K562 (cell line): ENCODE measurements around the gene CPLX3. TPM values are rescaled to one million over a fixed set of nuclear protein-coding genes. Genes with fewer than 3 reads are reported as not detected.

ENCODE experiments used
- ATAC-seq: fragments of 200-7000 bp; cut with Tn5 transposase; 3 replicates; pipeline ENCODE4 v1.9.1; 2020; ENCODE audit warnings: moderate library complexity
- BruUV-seq: library from RNA; stranded (reverse); fragments of 400-500 nt; replicated peaks from 2 replicates; lab custom pipeline; 2021; lab: Mats Ljungman, UMichigan
- CTCF ChIA-PET: fragments of 300-600 bp; formaldehyde crosslinking; extraction: SDS; loops from one replicate; lab custom pipeline; 2021; ENCODE audit warnings: low intra/inter-chr PET ratio; lab: Yijun Ruan, JAX
- POLR2A ChIA-PET: fragments of 300-600, 350-650 bp; sonication (Branson Sonifier 250); formaldehyde crosslinking; extraction: SDS; loops from one replicate; lab custom pipeline; 2021; ENCODE audit warnings: antibody characterized with exemption, inconsistent platforms; lab: Yijun Ruan, JAX
- DNase-seq, 4 experiments: peaks; one replicate each; pipeline versions ENCODE4 v3.0.0 to v3.0.0-alpha.2; 2011 to 2018; ENCODE audit warnings: low spot score in 3 of 4, mixed read lengths in 3 of 4; ENCODE audit errors: extremely low read depth in 1 of 4
- FAIRE-seq: peaks from 2 replicates; lab custom pipeline; 2011; peaks lifted over from hg19 to GRCh38; lab: Jason Lieb, UNC
- H2AFZ ChIP-seq: 2 replicates; pipeline ENCODE4 v1.6.0; 2011; ENCODE audit warnings: low read depth, low read length, control low read depth, inconsistent platforms
- H3K27ac ChIP-seq: fragments of 200-600 bp; 3 replicates; pipeline ENCODE4 v1.8.0; 2011; ENCODE audit warnings: low read depth, mild to moderate bottlenecking, control low read depth, inconsistent platforms, low read length, moderate library complexity, mixed read lengths; ENCODE audit errors: extremely low read depth
- H3K27me3 ChIP-seq, 2 experiments: fragments of 300-600 bp in 1 of 2; 2 replicates in 1 of 2; 3 replicates in 1 of 2; pipeline versions ENCODE4 v1.6.0 to v1.8.0; 2011; ENCODE audit warnings: inconsistent platforms in 2 of 2, low read length in 2 of 2, mild to moderate bottlenecking in 1 of 2, mixed read lengths in 1 of 2, moderate library complexity in 1 of 2; ENCODE audit not compliant: control insufficient read depth in 2 of 2, insufficient read depth in 2 of 2
- H3K36me3 ChIP-seq: fragments of 300-600 bp; 3 replicates; pipeline ENCODE4 v1.8.0; 2011; ENCODE audit warnings: mild to moderate bottlenecking, low read length, inconsistent platforms; ENCODE audit not compliant: control insufficient read depth, insufficient read depth
- H3K4me1 ChIP-seq, 2 experiments: fragments of 200-600 bp in 1 of 2; replicated peaks in 1 of 2; 2 replicates in 1 of 2; 3 replicates in 1 of 2; pipeline versions ENCODE4 v1.5.1 to v1.8.0; 2011; ENCODE audit warnings: inconsistent platforms in 2 of 2, low read length in 2 of 2, mild to moderate bottlenecking in 1 of 2, mixed read lengths in 1 of 2, moderate library complexity in 1 of 2; ENCODE audit not compliant: control insufficient read depth in 2 of 2, insufficient read depth in 2 of 2
- H3K4me2 ChIP-seq: 2 replicates; pipeline ENCODE4 v1.6.1; 2011; ENCODE audit warnings: low read length, control low read depth, inconsistent platforms, mixed read lengths; ENCODE audit not compliant: insufficient read depth
- H3K4me3 ChIP-seq: fragments of 200-600 bp; sonication (generic), shearing (Covaris generic); 2 replicates; pipeline ENCODE4 v1.5.1; 2016; ENCODE audit warnings: control low read depth, inconsistent platforms
- H3K79me2 ChIP-seq: fragments of 200-600 bp; 3 replicates; pipeline ENCODE4 v1.8.0; 2011; ENCODE audit warnings: low read length, inconsistent platforms; ENCODE audit not compliant: control insufficient read depth, insufficient read depth
- H3K9ac ChIP-seq, 2 experiments: 2 replicates each; pipeline versions ENCODE4 v1.6.0 to v1.6.1; 2011; ENCODE audit warnings: low read depth in 2 of 2, low read length in 2 of 2, control low read depth in 1 of 2, inconsistent platforms in 1 of 2, mild to moderate bottlenecking in 1 of 2, mixed read lengths in 1 of 2; ENCODE audit not compliant: insufficient read depth in 1 of 2
- H3K9me1 ChIP-seq: one replicate; pipeline ENCODE4 v1.6.0; 2011; ENCODE audit warnings: inconsistent platforms, mild to moderate bottlenecking, low read length, moderate library complexity; ENCODE audit not compliant: control insufficient read depth, insufficient read depth
- H3K9me3 ChIP-seq: replicated peaks from 2 replicates; pipeline ENCODE4 v1.5.1; 2011; ENCODE audit warnings: low read depth, low read length, inconsistent platforms; ENCODE audit not compliant: control insufficient read depth, insufficient read depth
- H4K20me1 ChIP-seq: replicated peaks from 2 replicates; pipeline ENCODE4 v1.6.1; 2011; ENCODE audit warnings: low read length, inconsistent platforms, mixed read lengths; ENCODE audit not compliant: control insufficient read depth, insufficient read depth
- EGR1 ChIP-seq: fragments of 450-650 bp; conservative IDR thresholded peaks from 2 replicates; pipeline ENCODE4 v1.6.1; 2017; ENCODE audit warnings: mild to moderate bottlenecking
- HLTF ChIP-seq: fragments of 450-650 bp; IDR thresholded peaks from 2 replicates; pipeline ENCODE4 v1.6.1; 2016
- KAT2B ChIP-seq: IDR thresholded peaks from one replicate; pipeline ENCODE4 v1.6.1; 2012; ENCODE audit warnings: low read depth, mild to moderate bottlenecking, control low read depth, inconsistent platforms, low read length, moderate library complexity
- MYNN ChIP-seq, 2 experiments: sonication (generic); formaldehyde crosslinking in 1 of 2; IDR thresholded peaks; 2 replicates each; pipeline versions ENCODE4 v1.5.0 to v1.6.1; 2016 to 2020; ENCODE audit warnings: antibody characterized with exemption in 1 of 2, missing genetic modification reagents in 1 of 2
- U2AF1 ChIP-seq: fragments of 200-400 bp; formaldehyde crosslinking; optimal IDR thresholded peaks from 2 replicates; pipeline ENCODE3; 2017; ENCODE audit warnings: mild to moderate bottlenecking, low read depth, low read length, moderate library complexity
- XRCC5 ChIP-seq: fragments of 200-400 bp; formaldehyde crosslinking; IDR thresholded peaks from 2 replicates; pipeline ENCODE4 v1.6.1; 2017; ENCODE audit warnings: low read depth, mild to moderate bottlenecking, low read length
- ZFP36 ChIP-seq: fragments of 150-350 bp; IDR thresholded peaks from 2 replicates; pipeline ENCODE4 v1.6.1; 2018; ENCODE audit warnings: low read length, low read depth; ENCODE audit not compliant: partially characterized antibody
- WGBS: fragments of 100-300 bp; shearing (Covaris generic); methylation state at CpG from one replicate; pipeline ENCODE4 v1.1.6; 2016; ENCODE audit warnings: low coverage, mixed read lengths; ENCODE audit not compliant: insufficient coverage; ENCODE audit errors: missing lambda C conversion rate; 5-methylcytosine and 5-hydroxymethylcytosine counted together
- in situ Hi-C: fragments of 300-500 bp; cut with MboI; formaldehyde crosslinking; loops from 4 replicates; pipeline ENCODE4 v1.15.0; 2018; ENCODE audit warnings: inconsistent platforms, mixed read lengths
- intact Hi-C: fragments of 100-400 bp; cut with micrococcal nuclease; formaldehyde crosslinking; loops from 2 replicates; pipeline ENCODE4 v1.14.2; 2022
- polyA plus RNA-seq, 8 experiments: library from polyadenylated mRNA; depleted of rRNA in 4 of 8; stranded (reverse) in 5 of 8; unstranded in 3 of 8; fragments of >200 nt; fragmentation: Nextera tagmentation in 2 of 8; fragmentation: Illumina TruSeq in 1 of 8; extraction: Ambion mirVana in 2 of 8; extraction: Trizol in 1 of 8; gene quantifications; 2 replicates each; pipeline versions ENCODE4 v1.2.1 to v1.2.3, GENCODE V29; 2011 to 2014; ENCODE audit warnings: inconsistent platforms in 1 of 8, missing spikeins in 1 of 8
- total RNA-seq, 7 experiments: library from RNA; depleted of rRNA in 6 of 7; stranded (reverse); fragments of >200 nt in 6 of 7; fragmentation: Illumina TruSeq in 2 of 7; extraction: Trizol in 2 of 7; gene quantifications; 2 replicates each; pipeline versions ENCODE4 v1.2.1 to v1.2.3, GENCODE V29; 2011 to 2021; ENCODE audit warnings: low replicate concordance in 1 of 7

The CPLX3 gene
- total and polyA plus RNA-seq, 9 of the 15 experiments (the other 6 are each of a cell fraction or from before 2014, with no cell fraction given), result not detected

- Histone ChIP-seq H3K9ac (peak overlapping the region in 1 of 2 experiments; percentile 77; a peak in 2 of 4 replicates), H4K20me1 (peaks cover 40% of the 10 kb centered on the region), H3K9me3 (no peaks in the 10 kb centered on the region), H3K27ac (no peak overlapping the region), H3K27me3 (no peaks in the 10 kb centered on the region), H3K79me2 (peaks cover 96% of the 10 kb centered on the region), H3K4me3 (no peak overlapping the region), H3K36me3 (peaks cover 74% of the 10 kb centered on the region; the same call in 2 of the 3 replicates), H3K4me1 (peaks cover 40 to 64% of the 10 kb centered on the region in 2 experiments), H2AFZ (no peak overlapping the region), H3K4me2 (no peak overlapping the region), H3K9me1 (no peaks in the 10 kb centered on the region)
- ATAC-seq, result no peak
- in situ Hi-C loops, result no loop called here
- BruUV-seq, result no TSS peak
- POLR2A ChIA-PET, result interaction anchor here (0.6 to 1.1 kb wide), 3 partner anchors 11 to 161 kb away, joined by 3 to 8 read pairs (median 3); no protein-coding TSS in a partner anchor
- CTCF ChIA-PET, result interaction anchor here (1.2 kb wide), 1 partner anchor 12 kb away, joined by 3 read pairs; no protein-coding TSS in a partner anchor
- FAIRE-seq, result no peak
- TF ChIP-seq U2AF1 (no peak), EGR1 (peak; percentile 63; the same call in 1 of the 2 replicates), XRCC5 (no peak), MYNN (IDR thresholded peaks at IDR 0.05) (no peak), MYNN (CRISPR knock-in tag; IDR thresholded peaks at IDR 0.05) (no peak), ZFP36 (peak; percentile 88), HLTF (no peak), KAT2B (no peak)
- no peak for DNase-seq
- intact Hi-C loops, result no loop called here
- WGBS, result 58% methylated on average over 7 of the region's 7 CpGs
Observed at GRCh38 chr15:74788042-74788682, 38.3 kb upstream of the CPLX3 start.
